Measurements from ENCODE around the gene FLT1.

DNA sequence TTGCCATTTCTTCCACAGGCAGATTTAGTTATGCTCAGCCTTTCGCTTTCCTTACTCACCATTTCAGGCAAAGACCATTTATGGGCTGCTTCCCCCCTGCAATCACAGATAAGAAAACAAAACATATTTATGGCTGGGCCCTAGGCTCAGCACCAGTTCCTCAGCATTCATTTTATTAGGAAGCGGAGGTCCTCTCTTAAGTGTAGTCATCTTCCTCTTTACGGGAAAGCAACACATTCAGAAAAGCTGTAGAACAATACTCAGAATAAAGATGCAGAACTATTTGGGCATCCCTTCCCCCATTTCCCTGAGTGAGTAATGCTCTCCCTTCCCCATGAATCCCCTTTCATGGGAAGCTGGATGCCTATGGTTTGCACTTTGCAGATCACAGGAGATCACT, 27.9 kb downstream of the FLT1 start:
- TF ChIP-seq, protein P1, sequence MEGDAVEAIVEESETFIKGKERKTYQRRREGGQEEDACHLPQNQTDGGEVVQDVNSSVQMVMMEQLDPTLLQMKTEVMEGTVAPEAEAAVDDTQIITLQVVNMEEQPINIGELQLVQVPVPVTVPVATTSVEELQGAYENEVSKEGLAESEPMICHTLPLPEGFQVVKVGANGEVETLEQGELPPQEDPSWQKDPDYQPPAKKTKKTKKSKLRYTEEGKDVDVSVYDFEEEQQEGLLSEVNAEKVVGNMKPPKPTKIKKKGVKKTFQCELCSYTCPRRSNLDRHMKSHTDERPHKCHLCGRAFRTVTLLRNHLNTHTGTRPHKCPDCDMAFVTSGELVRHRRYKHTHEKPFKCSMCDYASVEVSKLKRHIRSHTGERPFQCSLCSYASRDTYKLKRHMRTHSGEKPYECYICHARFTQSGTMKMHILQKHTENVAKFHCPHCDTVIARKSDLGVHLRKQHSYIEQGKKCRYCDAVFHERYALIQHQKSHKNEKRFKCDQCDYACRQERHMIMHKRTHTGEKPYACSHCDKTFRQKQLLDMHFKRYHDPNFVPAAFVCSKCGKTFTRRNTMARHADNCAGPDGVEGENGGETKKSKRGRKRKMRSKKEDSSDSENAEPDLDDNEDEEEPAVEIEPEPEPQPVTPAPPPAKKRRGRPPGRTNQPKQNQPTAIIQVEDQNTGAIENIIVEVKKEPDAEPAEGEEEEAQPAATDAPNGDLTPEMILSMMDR (IDR thresholded peaks at IDR 0.05; ENCODE audit: borderline replicate concordance, extremely low read depth, low read length, poor library complexity, severe bottlenecking) = no peak
- TF ChIP-seq EZH2 (IDR thresholded peaks at IDR 0.05; ENCODE audit: borderline replicate concordance, low read depth, low read length, severe bottlenecking) = no peak

Data from DND-41 (cell line).